Measurements from ENCODE around the gene CCDC158.
A peak's percentile ranks its signal among the peaks of the same experiment; 100 is the strongest.
"Not testable (repeated sequence)": the region's sequence is repeated elsewhere in the genome, so short reads cannot be mapped to it uniquely, and the experiment has no call there.

Gene CCDC158

DNA sequence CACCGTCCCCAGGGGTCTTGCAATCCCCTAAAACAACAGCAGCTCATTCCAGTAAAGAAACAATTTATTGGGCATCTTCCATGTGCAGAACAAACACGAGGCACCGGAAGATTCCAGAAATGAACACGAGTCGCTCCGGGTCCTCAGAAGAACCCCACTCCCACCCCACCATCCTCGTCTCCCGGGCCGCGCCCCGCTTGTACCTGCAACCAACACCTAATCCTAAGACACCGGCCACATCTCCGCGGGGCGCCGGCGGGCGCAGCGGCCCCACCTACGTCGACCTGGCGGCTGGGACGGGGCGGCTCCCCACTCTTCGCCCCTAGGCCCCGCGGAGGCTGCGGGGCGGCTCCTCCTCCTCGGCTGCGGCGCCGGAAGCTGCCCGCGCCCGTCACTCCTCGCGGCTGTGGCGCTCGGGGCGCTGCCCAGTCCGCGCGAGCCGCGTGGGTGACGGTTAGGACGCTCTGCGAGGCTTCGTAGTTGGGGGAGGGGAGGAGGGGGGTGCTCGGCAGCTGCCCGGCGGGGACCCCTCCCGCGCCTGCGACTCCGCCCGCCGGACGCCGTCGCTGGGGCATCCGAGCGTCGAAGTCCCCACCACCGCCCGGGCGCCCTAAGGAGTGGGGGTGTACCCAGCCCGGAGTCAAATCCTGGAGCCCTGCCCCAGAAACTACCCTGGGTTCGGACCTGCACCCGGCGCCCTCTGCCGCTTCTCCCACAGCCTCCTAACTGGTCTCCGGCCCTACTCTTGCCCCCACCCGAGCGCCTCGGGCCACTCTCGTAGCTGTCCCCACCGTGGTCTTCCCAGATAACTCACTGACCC is at the start of gene CCDC158:
TSS of gene CCDC158 (minus strand) at position 380 of the 820 bp plus-strand sequence. CDS start 17,934 bp downstream, outside the sequence.
- H3K9me3 ChIP-seq (ENCODE audit: control insufficient read depth, insufficient read depth, low read length), result peaks cover 3% of the 10 kb centered on the region; the same call in 1 of the 2 replicates

DNA sequence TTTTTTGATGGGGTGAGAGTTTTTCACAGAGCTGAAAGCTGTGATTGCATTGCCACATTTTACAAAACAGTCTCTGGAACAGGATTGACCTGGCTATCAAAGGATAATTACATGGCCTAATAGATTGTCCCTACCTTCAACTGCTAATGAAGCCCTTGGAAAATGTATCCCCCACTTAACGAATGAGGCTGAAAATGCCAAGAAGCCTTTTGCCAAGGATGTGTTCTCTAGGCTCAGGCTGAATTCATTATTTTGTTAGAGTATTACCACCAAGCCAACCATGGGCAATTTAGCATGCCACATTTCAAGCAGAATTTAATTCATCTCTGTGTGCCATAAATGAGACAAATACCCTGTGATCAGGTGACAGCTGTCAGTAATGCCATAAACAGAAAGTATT is 49.6 kb upstream of the CCDC158 start:
- Histone ChIP-seq H3K4me1 (ENCODE audit: insufficient read depth, low read length) (no peaks in the 10 kb centered on the region), H3K9ac (ENCODE audit: low read depth, low read length) (no peak overlapping the region), H3K36me3 (ENCODE audit: insufficient read depth, low read length) (no peaks in the 10 kb centered on the region), H3K9me3 (ENCODE audit: control insufficient read depth, insufficient read depth, low read length) (0 out of 2 replicates have a peak, but pooled peaks cover 2% of the 10 kb centered on the region)

More for the DNA sequence above, at the start of gene CCDC158:
- Histone ChIP-seq H3K4me1 (ENCODE audit: insufficient read depth, low read length) (no peaks in the 10 kb centered on the region), H3K36me3 (ENCODE audit: insufficient read depth, low read length) (no peaks in the 10 kb centered on the region), H3K9ac (ENCODE audit: low read depth, low read length) (peak within 1 kb of the TSS; percentile 15; the same call in 1 of the 2 replicates)

DNA sequence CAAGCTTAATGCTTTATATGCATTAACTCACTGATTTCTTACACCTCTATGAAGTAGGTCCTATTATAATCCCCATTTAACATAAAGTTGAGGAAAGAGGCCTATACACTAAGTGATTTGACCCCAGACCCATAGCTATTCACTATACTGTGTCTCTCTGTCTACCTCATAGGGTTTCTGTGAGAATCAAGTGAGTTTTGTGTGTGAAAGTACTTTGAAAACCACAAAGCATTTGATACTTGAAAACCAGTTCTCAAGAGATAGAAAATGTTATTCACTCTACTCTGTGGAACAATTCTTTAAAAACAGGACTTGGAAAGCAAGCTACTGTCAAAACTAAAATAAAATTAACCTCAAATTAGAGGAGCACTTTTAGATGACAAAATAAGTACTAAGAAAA is 49.1 kb upstream of the CCDC158 start:
- Histone ChIP-seq H3K4me1 (ENCODE audit: insufficient read depth, low read length) (no peaks in the 10 kb centered on the region), H3K9me3 (ENCODE audit: control insufficient read depth, insufficient read depth, low read length) (peaks cover 7% of the 10 kb centered on the region; the same call in 1 of the 2 replicates), H3K36me3 (ENCODE audit: insufficient read depth, low read length) (no peaks in the 10 kb centered on the region), H3K9ac (ENCODE audit: low read depth, low read length) (no peak overlapping the region)

DNA sequence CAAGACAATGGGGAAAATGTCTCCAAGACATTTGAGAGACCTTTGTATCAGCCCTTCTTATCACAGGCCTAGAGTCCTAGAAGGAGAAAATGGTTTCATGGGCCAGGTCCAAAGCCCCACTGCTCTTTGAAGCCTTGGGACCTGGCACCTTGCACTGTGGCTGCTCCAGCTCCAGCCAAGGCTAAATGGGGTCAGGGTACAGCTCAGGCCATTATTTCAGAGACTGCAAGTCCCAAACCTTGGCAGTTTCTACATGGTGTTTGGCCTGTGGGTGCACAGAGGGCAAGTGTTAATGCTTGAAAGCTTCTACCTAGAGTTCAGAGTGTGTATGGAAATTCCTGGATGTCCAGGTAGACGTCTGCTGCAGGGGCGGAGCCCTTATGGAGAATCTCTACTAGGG is 42.6 kb upstream of the CCDC158 start:
- Histone ChIP-seq H3K4me1 (ENCODE audit: insufficient read depth, low read length) (peaks cover 21% of the 10 kb centered on the region), H3K9ac (ENCODE audit: low read depth, low read length) (no peak overlapping the region), H3K36me3 (ENCODE audit: insufficient read depth, low read length) (no peaks in the 10 kb centered on the region), H3K9me3 (ENCODE audit: control insufficient read depth, insufficient read depth, low read length) (peaks cover 35% of the 10 kb centered on the region)

DNA sequence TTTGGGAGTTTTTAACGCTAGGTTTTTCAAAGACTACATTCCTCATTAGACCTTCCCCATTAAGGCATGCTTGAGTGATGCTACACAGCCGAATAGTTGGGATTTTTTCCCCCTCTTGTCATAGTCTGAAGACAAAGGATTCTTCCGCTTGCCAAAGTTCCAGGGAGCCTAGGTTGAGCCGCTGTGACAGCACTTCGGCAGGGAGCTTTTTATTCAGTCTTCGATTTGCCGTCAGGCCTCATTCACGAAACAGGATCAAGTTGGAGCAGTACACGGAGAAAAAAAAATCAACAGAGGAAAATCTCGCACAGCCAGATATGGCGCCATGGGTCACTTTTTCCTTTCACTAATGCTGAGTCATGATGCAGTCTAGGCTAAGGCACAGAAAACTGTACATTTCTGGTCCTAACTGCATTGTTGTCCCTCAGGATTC is 38.4 kb upstream of the CCDC158 start:
- no peaks in the 10 kb centered on the region for H3K36me3 ChIP-seq (ENCODE audit: insufficient read depth, low read length)
- peaks cover 24% of the 10 kb centered on the region for H3K9me3 ChIP-seq (ENCODE audit: control insufficient read depth, insufficient read depth, low read length)
- H3K9ac ChIP-seq (ENCODE audit: low read depth, low read length), result peak overlapping the region; percentile 30
- H3K4me1 ChIP-seq (ENCODE audit: insufficient read depth, low read length), result peaks cover 32% of the 10 kb centered on the region

DNA sequence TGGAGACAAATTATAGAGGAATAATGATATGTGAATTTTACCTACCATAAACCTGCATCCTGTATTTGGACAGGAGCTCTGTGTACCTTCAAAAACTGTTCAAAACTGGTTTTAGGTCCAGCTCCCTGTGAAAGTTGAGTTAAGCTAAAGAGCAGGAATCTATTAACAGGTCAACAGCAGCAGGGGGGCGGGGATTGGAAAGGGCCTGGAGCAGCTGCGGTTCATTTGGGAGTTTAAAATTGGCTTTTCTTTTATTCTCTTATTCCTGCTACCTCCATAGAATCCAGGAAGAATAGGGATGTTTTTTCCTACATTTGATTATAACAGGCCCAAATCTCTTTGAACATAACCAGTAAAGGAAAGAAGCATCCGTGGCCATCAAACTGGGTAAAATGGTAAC is 37.9 kb upstream of the CCDC158 start:
- peak overlapping the region; percentile 30 for H3K9ac ChIP-seq (ENCODE audit: low read depth, low read length)

DNA sequence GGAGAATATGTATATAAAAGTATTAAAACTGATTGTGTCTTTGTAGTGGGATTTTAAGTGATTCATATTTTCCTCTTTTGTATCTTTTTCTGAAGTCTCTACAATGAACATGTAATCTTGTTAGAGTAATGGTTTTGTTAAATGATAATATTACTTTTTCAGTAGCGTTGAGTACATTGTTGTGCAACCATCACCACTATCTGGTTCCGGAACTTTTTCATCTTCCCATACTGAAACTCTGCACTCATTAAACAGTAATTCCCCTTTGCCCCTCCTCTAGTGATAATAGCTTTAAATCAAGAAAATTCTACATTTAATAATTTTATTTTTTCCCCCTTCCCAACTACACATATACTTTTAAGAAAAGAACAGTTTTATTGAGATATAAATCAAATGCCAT is 37.4 kb upstream of the CCDC158 start:
- peak overlapping the region; percentile 30; the same call in 1 of the 2 replicates for H3K9ac ChIP-seq (ENCODE audit: low read depth, low read length)
- peaks cover 32% of the 10 kb centered on the region for H3K4me1 ChIP-seq (ENCODE audit: insufficient read depth, low read length)

More for the DNA sequence above, 37.9 kb upstream of the CCDC158 start:
- Histone ChIP-seq H3K4me1 (ENCODE audit: insufficient read depth, low read length) (peaks cover 32% of the 10 kb centered on the region), H3K9me3 (ENCODE audit: control insufficient read depth, insufficient read depth, low read length) (peaks cover 19% of the 10 kb centered on the region), H3K36me3 (ENCODE audit: insufficient read depth, low read length) (no peaks in the 10 kb centered on the region)

DNA sequence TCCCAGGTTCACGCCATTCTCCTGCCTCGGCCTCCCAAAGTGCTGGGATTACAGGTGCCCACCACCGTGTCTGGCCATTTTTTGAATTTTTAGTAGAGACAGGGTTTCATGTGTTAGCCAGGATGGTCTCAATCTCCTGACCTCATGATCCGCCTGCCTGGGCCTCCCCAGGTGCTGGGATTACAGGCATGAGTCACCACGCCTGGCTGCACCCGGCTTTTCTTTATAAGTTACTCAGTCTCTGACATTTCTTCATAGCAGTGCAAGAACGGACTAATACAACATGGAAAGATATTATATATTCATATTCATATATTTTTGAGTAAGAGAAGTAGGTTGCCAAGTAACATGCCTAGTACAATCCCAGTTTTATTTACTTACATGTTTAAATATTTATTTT is 36.9 kb upstream of the CCDC158 start:
- H3K9me3 ChIP-seq (ENCODE audit: control insufficient read depth, insufficient read depth, low read length), result peaks cover 10% of the 10 kb centered on the region; the same call in 1 of the 2 replicates
- H3K4me1 ChIP-seq (ENCODE audit: insufficient read depth, low read length), result peaks cover 32% of the 10 kb centered on the region
- H3K9ac ChIP-seq (ENCODE audit: low read depth, low read length), result no peak overlapping the region
- no peaks in the 10 kb centered on the region for H3K36me3 ChIP-seq (ENCODE audit: insufficient read depth, low read length)

More for the DNA sequence above, 37.4 kb upstream of the CCDC158 start:
- H3K36me3 ChIP-seq (ENCODE audit: insufficient read depth, low read length), result no peaks in the 10 kb centered on the region
- peaks cover 14% of the 10 kb centered on the region for H3K9me3 ChIP-seq (ENCODE audit: control insufficient read depth, insufficient read depth, low read length)

DNA sequence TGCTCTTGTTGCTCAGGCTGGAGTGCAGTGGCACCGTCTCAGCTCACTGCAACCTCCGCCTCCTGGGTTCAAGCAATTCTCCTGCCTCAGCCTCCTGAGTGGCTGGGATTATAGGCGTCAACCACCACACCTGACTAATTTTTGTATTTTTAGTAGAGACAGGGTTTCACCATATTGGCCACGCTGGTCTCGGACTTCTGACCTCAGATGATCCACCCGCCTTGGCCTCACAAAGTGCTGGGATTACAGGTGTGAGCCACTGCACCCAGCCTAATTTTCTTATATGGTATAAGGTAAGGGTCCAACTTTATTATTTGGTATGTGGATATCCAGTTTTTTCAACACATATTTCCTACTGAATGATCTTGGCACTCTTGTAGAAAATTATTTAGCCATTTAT is 33.1 kb upstream of the CCDC158 start:
- H3K9me3 ChIP-seq (ENCODE audit: control insufficient read depth, insufficient read depth, low read length); H3K9ac ChIP-seq (ENCODE audit: low read depth, low read length); H3K36me3 ChIP-seq (ENCODE audit: insufficient read depth, low read length): not testable (repeated sequence)
- H3K4me1 ChIP-seq (ENCODE audit: insufficient read depth, low read length), result peaks cover 28% of the 10 kb centered on the region

DNA sequence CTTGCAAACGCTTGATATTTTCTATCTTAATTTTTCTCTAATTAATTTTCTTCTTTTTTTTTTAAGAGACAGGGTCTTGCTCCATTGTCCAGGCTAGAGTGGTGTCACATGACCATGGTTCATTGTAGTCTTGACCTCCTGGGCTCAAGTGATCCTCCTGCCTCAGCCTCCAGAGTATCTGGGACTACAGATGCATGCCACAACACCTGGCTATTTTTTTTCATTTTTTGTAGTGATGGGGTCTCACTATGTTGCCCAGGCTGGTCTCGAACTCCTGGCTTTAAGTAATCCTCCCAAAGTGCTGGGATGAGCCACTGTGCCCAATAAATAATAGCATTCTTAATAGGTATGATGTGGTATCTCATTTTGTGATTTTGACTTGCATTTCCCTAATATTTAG is 32.3 kb upstream of the CCDC158 start:
- no peak overlapping the region for H3K9ac ChIP-seq (ENCODE audit: low read depth, low read length)
- H3K36me3 ChIP-seq (ENCODE audit: insufficient read depth, low read length), result no peaks in the 10 kb centered on the region
- no peaks in the 10 kb centered on the region for H3K9me3 ChIP-seq (ENCODE audit: control insufficient read depth, insufficient read depth, low read length)
- H3K4me1 ChIP-seq (ENCODE audit: insufficient read depth, low read length), result peaks cover 23% of the 10 kb centered on the region

DNA sequence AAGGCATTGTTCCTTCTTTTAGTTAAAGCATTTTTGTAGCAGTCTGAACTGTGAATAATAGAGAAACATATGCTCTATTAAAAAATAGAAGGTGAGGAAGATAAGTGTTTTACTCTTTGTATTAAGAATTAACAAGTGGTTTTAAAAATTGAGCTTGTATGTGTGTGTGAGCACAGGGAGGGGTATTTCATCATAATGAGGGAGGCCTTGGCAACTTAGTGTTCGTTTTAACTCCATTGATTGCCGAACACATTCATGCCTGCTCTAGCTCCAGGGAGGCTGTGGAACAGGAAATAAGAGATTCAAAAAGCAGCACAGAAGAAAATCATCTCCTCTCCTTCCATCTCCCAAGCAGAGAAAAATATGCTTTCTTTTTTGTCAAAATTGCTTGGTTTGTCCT is 28.9 kb upstream of the CCDC158 start:
- Histone ChIP-seq H3K4me1 (ENCODE audit: insufficient read depth, low read length) (peaks cover 17% of the 10 kb centered on the region), H3K9ac (ENCODE audit: low read depth, low read length) (no peak overlapping the region), H3K36me3 (ENCODE audit: insufficient read depth, low read length) (no peaks in the 10 kb centered on the region), H3K9me3 (ENCODE audit: control insufficient read depth, insufficient read depth, low read length) (no peaks in the 10 kb centered on the region)

DNA sequence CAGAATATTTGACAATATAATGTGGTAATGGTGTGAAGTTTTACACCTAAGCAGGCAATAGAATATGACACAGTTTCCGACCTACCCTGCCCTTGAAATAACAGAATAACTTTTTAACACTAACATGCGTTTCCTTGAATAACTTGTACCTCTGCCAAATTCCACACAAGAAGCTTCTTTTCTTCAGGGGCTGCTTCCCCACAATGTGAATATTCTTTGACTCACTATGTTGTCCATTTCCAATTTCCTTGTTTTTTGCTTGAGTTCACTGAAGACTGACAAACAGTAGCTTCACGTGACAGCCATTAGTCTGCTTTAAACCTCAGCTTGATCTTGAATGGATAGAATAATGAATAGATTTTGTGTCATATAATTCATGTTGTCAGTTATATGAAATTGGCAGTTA is 28.4 kb upstream of the CCDC158 start:
- Histone ChIP-seq H3K9me3 (ENCODE audit: control insufficient read depth, insufficient read depth, low read length) (no peaks in the 10 kb centered on the region), H3K4me1 (ENCODE audit: insufficient read depth, low read length) (peaks cover 17% of the 10 kb centered on the region), H3K36me3 (ENCODE audit: insufficient read depth, low read length) (no peaks in the 10 kb centered on the region), H3K9ac (ENCODE audit: low read depth, low read length) (no peak overlapping the region)

DNA sequence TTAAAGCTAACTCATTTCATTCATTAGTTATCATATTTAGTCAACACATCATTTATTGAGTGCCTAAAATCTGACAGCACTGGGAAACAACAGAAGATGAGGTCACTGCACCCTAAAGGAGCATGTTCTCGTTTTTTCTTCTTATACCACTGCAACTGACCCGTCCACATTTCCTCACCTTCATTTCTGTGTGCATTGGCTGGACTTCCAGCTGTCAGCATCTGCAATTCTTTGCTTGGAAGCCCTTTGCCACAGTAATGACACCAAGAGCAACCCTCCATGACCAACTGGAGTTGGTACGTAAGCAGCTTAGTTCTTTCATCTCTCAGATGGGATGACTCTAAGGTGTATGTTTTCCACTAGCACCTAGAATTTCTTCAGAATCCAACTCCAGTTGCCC is 27.3 kb upstream of the CCDC158 start:
- H3K4me1 ChIP-seq (ENCODE audit: insufficient read depth, low read length), result peaks cover 21% of the 10 kb centered on the region
- H3K9me3 ChIP-seq (ENCODE audit: control insufficient read depth, insufficient read depth, low read length), result no peaks in the 10 kb centered on the region
- H3K9ac ChIP-seq (ENCODE audit: low read depth, low read length), result no peak overlapping the region
- H3K36me3 ChIP-seq (ENCODE audit: insufficient read depth, low read length), result no peaks in the 10 kb centered on the region

DNA sequence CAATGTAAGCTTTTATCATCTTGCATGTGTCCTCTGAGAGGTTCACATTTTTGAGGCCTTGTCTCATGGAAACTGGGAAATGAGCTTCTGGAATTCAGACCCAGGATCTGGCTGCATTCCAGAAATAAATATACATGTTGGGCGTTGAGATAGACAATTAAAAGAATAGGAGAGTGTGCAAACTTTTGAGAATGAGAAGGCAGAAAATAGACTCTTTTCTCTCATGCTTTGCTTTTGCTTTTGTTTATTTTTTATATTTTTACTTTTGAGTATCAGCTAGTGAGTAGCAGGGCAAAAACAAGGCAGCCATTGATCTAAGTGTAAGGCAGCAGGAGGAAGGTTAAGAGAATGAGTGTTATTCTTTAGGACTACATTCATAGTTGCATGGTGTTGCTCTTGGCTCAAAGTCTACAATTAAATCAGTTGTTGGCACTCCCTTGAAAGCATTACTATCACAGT is 26.5 kb upstream of the CCDC158 start:
- H3K9ac ChIP-seq (ENCODE audit: low read depth, low read length), result no peak overlapping the region
- no peaks in the 10 kb centered on the region for H3K9me3 ChIP-seq (ENCODE audit: control insufficient read depth, insufficient read depth, low read length)
- no peaks in the 10 kb centered on the region for H3K36me3 ChIP-seq (ENCODE audit: insufficient read depth, low read length)
- peaks cover 28% of the 10 kb centered on the region for H3K4me1 ChIP-seq (ENCODE audit: insufficient read depth, low read length)

DNA sequence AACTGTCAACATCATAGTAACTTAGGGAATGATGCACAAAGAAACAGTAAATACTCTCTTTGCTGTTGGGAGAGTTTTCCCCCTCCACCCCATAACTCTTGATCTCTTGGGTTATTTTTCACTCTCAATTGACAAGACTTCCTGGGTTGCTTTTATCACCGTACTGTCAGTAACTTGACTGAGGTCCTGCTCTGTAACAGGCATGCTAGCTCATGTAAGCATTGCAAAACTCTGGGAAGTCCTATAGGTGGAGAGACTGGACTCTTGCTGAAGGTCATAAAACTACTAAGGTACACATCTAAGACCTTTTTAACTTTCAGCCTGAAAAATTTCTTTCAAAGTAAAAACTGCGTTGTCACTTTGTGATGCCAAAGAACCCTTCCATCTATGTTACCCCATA is 25.0 kb upstream of the CCDC158 start:
- Histone ChIP-seq H3K9ac (ENCODE audit: low read depth, low read length) (no peak overlapping the region), H3K36me3 (ENCODE audit: insufficient read depth, low read length) (no peaks in the 10 kb centered on the region), H3K9me3 (ENCODE audit: control insufficient read depth, insufficient read depth, low read length) (no peaks in the 10 kb centered on the region), H3K4me1 (ENCODE audit: insufficient read depth, low read length) (peaks cover 28% of the 10 kb centered on the region)

Measured in ES-I3 (cell line).